A549 (cell line): ENCODE data around the gene GNB5.

ENCODE experiments used
- HOXA7 ChIP-seq: fragments of 250-450 bp; sonication (Bioruptor Pico); IDR thresholded peaks from 2 replicates; pipeline ENCODE4 v1.5.0; 2020; ENCODE audit warnings: mild to moderate bottlenecking, moderate library complexity
- MAFK ChIP-seq: fragments of 450-650 bp; IDR thresholded peaks from 2 replicates; pipeline ENCODE4 v1.6.1; 2014; ENCODE audit not compliant: partially characterized antibody
- NR3C1 ChIP-seq: fragments of >200 bp; sonication (Bioruptor Twin); formaldehyde crosslinking; IDR thresholded peaks from 3 replicates; pipeline ENCODE4 v1.6.1; 2017
- POLR2A ChIP-seq: IDR thresholded peaks from 2 replicates; pipeline ENCODE4 v1.6.1; 2012; ENCODE audit warnings: mild to moderate bottlenecking, low read length
- RAD21 ChIP-seq, 2 experiments: fragments of >200 bp in 1 of 2; sonication (Bioruptor Twin) in 1 of 2; formaldehyde crosslinking in 1 of 2; IDR thresholded peaks in 1 of 2; conservative IDR thresholded peaks in 1 of 2; 2 replicates in 1 of 2; 3 replicates in 1 of 2; pipeline ENCODE4 v1.6.1; 2012 to 2018; ENCODE audit warnings: inconsistent platforms in 1 of 2
- SMC3 ChIP-seq: fragments of >200 bp; sonication (Bioruptor Twin); formaldehyde crosslinking; IDR thresholded peaks from 3 replicates; pipeline ENCODE4 v1.6.1; 2018; ENCODE audit warnings: inconsistent platforms
- SREBF2 ChIP-seq: fragments of 450-650 bp; IDR thresholded peaks from 2 replicates; pipeline ENCODE4 v1.6.1; 2014; ENCODE audit warnings: mild to moderate bottlenecking, moderate library complexity
- ZFP36 ChIP-seq: fragments of 450-650 bp; IDR thresholded peaks from 2 replicates; pipeline ENCODE4 v1.6.1; 2014; ENCODE audit warnings: borderline replicate concordance; ENCODE audit not compliant: partially characterized antibody
- TF ChIP-seq, protein P1 (sequence below): fragments of >200 bp; sonication (Bioruptor Twin); formaldehyde crosslinking; IDR thresholded peaks from 3 replicates; pipeline ENCODE4 v1.5.1; 2016
- TF ChIP-seq, protein P2 (sequence below): IDR thresholded peaks from 2 replicates; pipeline ENCODE4 v1.6.1; 2012

GRCh38 chr15:52224211-52224610 is 33.0 kb upstream of the GNB5 start:
- TF ChIP-seq POLR2A (no peak), RAD21 (conservative IDR thresholded peaks at IDR 0.05 in 1 of 2, IDR thresholded peaks at IDR 0.05 in 1 of 2) (no peak), NR3C1 (no peak), HOXA7 (CRISPR knock-in tag) (no peak), ZFP36 (no peak), SREBF2 (no peak), MAFK (no peak), SMC3 (no peak)
- TF ChIP-seq, protein P1, sequence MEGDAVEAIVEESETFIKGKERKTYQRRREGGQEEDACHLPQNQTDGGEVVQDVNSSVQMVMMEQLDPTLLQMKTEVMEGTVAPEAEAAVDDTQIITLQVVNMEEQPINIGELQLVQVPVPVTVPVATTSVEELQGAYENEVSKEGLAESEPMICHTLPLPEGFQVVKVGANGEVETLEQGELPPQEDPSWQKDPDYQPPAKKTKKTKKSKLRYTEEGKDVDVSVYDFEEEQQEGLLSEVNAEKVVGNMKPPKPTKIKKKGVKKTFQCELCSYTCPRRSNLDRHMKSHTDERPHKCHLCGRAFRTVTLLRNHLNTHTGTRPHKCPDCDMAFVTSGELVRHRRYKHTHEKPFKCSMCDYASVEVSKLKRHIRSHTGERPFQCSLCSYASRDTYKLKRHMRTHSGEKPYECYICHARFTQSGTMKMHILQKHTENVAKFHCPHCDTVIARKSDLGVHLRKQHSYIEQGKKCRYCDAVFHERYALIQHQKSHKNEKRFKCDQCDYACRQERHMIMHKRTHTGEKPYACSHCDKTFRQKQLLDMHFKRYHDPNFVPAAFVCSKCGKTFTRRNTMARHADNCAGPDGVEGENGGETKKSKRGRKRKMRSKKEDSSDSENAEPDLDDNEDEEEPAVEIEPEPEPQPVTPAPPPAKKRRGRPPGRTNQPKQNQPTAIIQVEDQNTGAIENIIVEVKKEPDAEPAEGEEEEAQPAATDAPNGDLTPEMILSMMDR = no peak
- TF ChIP-seq, protein P2, sequence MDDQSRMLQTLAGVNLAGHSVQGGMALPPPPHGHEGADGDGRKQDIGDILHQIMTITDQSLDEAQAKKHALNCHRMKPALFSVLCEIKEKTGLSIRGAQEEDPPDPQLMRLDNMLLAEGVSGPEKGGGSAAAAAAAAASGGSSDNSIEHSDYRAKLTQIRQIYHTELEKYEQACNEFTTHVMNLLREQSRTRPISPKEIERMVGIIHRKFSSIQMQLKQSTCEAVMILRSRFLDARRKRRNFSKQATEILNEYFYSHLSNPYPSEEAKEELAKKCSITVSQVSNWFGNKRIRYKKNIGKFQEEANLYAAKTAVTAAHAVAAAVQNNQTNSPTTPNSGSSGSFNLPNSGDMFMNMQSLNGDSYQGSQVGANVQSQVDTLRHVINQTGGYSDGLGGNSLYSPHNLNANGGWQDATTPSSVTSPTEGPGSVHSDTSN = no peak
